ENCODE results near the gene DPEP3.
"Not testable (repeated sequence)": the region's sequence is repeated elsewhere in the genome, so short reads cannot be mapped to it uniquely, and the experiment has no call there.

Gene DPEP3

DNA sequence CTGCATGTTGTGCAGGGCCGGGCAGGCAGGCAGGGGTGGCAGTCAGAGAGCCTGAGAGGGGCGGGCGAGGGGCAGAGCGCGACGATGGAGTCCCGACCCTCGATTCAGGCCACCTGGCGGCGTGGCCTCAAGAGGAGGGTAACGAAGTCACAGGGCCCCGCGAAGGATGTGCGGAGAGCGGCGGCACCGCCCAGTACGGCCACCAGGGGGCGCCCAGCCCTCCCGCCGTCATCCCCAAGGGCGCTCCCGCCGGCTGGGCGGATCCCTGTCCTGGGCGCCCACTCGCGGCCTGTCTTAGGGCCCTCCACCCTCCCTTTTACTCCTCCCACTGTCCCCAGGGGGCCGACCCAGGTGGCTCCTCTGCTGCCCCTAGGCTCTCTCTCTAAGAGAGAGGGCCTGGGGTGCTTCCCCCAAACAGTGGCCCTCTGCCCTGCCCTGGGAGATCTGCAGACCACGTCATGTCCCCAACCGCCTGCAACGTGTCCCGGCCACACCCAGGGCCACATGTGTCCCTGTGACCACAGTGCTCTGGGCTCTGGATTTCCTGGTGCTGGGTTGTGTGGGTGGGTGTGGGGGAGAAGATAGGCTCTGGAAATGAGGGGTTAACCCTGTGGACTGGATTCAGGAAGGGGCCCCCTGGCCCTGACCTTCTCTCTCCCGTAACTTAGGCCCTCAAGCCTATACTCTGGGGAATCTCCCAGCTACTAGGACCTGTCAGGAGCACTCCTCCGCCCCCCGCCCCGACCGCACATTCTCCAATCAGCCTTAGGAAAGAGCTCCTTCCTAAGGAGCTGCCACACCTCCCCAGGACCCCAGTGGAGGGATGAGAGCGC is 13.1 kb upstream of the DPEP3 start:
- DNase-seq, result peak; percentile 57

GRCh38 chr16:67992661-67993206 is 12.4 kb upstream of the DPEP3 start:
- DNase-seq, result no peak

GRCh38 chr16:67990018-67990386 is 9.7 kb upstream of the DPEP3 start:
- DNase-seq, result no peak

DNA sequence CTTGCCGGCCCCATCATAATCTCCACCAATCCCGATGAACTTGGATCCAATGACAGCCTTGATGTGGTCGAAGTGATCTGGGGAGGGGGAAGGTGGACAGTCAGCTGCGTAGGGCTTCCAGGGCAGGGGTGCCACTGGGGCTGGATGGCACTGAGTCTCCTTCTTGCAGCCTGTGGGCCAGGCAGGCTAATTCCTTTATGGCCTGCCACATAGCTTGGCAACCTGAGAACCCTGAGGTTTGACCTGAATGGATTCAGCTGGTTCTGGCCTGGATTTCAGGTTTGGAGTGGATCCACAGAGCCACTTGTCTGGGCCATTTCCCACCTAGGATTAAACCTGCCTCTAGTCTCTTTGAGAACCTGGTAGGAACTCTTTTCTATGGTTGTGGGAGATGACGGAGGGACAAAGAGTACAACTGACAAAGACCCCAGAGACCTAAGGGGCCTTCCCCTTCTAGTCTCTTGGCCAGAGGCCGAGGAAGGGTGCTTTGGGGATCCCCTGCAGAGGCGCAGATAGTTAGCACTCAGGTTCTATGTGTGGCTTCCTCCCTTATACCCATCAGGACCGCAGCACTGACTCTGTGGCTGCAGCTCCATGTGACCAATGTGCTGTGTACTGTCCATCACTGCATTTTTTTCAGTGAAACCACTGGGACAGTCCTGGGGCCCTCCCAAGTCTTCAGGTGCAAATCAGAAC is 9.2 kb upstream of the DPEP3 start:
- no peak for DNase-seq

DNA sequence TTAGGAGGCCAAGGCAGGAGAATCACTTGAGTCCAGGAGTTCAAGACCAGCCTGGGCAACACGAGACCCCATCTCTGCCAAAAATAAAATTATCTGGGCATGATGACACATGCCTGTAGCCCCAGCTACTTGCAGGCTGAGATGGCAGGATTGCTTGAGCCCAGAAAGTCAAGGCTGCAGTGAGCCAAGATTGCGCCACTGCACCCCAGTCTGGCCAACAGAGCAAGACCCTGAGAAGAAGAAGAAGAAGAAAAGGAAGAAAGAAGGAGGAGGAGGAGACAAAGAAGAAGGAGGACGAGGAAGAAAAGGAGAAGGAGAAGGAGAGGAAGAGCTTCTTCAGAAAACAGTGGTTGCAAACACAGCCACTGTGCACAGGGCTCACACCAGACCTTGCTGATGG is 8.4 kb upstream of the DPEP3 start:
- DNase-seq, result no peak

GRCh38 chr16:67987460-67988160 is 7.3 kb upstream of the DPEP3 start:
- no peak for DNase-seq

GRCh38 chr16:67986949-67987348 is 6.7 kb upstream of the DPEP3 start:
- DNase-seq, result no peak

GRCh38 chr16:67982011-67982696 is 1.9 kb upstream of the DPEP3 start:
- peak; percentile 26 for DNase-seq

DNA sequence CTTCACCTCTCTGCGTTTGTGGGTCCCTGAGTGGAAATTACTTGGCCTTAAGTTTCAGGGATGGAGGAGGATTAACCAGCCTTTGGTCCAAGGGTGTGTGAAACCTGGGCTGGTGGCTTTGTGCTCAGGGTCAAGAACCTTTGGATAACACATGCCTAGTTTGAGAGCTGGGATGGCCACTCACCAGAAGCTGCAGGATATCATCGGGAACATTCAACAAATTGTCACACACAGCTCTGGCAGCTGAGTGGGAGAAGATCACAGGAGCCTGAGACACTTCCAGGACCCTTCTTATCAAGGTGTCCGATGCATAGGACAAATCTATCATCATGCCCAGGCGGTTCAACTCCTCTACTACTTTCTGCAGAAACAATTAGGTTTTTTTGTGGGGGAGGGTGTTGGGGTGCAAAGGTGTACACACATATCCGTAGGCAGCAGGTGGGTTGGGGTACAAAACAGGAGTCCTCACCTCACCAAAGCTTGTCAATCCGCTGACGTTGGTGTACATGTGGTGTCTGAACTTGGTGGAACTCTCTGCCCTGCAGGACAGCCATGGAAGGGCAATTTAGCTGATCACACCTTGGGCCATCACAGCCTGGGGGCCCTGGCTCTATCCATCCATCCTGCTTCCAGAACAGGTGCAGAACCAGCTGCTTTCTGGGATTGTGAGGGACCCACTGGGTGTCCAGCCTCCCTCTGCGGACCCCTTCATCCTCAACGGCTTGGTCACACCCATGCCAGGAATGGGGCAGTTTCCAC is 2.7 kb downstream of the DPEP3 start:
- no peak for DNase-seq

GRCh38 chr16:67977005-67977404 is 3.3 kb downstream of the DPEP3 start:
- no peak for DNase-seq

GRCh38 chr16:67976205-67976604 is 4.1 kb downstream of the DPEP3 start:
- no peak for DNase-seq

DNA sequence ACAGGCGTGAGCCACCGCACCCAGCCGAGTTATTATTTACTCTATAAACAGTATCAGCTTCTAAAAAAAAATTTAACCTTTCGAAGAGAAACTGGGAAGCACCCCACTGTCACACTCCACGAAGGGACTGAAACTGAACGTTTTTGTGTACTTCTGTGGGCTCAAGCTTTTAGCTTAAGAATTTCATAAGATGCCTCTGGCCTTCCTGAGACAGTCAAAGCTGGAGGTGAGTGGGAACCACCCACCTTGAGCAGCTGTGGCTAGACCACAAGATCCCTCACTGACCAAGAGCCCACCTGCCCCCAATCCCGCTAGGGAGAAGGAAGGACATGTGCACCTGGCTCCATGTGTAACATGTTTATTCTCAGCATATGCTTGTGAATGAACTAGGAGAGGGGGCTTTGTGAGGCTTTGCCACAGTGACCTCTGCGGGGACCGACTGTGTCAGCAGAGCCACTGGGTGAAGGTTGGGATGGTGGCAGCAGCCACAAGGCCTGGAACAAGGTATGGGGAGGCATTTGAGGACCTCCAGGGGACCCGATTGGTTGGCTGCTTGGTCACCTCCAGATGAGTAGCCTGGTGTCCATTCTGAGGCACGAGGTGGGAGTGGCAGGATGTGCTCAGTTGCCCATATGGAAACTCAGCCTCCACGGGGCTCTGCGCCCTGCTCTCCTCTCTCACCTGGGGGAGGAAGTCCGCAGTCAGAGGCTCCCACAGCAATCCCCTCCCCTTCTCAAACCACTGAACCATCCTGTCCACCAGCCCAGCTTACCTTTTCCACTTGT is 4.8 kb downstream of the DPEP3 start:
- no peak for DNase-seq

DNA sequence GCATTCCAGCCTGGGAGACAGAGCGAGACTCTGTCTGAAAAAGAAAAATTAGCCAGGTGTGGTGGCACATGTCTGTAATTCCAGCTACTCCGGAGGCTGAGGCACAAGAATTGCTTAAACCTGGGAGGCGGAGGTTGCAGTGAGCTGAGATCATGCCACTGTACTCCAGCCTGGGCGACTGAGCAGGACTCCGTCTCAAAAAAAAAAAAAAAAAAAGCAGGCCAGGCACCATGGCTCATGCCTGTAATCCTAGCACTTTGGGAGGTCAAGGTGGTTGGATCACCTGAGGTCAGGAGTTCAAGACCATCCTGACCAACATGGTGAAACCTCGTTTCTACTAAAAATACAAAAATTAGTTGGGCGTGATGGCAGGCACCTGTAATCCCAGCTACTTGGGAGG is 8.0 kb downstream of the DPEP3 start:
- DNase-seq, result not testable (repeated sequence)

- DNase-seq, result no peak
Measured at GRCh38 chr16:67971111-67971510, 9.2 kb downstream of the DPEP3 start.

DNA sequence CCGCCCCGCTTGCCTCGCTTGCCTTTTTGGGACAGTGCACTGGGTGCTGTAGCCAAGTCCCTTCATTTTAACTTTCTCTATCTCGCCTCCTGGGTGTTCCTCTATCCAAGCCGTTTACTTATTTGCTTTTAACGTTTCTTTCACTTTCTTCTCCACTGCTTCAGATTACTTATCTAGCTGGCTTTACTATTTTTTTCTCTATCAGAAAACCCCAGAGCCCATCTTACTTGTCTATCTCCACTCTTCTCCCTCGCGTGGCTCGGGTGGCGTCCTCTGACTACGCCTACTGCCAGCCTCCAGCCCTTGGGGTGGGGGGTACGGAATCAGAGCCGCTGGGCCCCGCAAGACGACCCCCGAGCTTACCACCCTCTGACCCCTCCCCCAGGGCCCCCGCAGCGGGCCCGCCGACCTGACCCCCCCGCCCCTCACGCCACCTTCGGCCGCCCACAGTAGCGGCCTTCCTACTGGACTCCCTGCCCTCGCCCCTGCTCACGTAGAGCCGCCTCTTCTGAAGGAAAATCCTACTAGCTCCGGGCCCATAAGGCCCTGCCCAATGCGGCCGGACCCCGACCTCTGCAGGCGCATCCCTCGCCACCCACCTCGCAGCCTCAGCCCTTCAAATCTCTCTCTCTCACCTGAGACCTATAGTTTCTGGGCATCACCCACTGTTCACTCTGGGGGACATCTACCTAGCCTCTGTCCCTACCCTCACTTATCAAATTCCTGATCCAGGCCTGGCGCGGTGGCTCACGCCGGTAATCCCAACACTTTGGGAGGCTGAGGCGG is 10.9 kb downstream of the DPEP3 start:
- DNase-seq, result no peak

DNA sequence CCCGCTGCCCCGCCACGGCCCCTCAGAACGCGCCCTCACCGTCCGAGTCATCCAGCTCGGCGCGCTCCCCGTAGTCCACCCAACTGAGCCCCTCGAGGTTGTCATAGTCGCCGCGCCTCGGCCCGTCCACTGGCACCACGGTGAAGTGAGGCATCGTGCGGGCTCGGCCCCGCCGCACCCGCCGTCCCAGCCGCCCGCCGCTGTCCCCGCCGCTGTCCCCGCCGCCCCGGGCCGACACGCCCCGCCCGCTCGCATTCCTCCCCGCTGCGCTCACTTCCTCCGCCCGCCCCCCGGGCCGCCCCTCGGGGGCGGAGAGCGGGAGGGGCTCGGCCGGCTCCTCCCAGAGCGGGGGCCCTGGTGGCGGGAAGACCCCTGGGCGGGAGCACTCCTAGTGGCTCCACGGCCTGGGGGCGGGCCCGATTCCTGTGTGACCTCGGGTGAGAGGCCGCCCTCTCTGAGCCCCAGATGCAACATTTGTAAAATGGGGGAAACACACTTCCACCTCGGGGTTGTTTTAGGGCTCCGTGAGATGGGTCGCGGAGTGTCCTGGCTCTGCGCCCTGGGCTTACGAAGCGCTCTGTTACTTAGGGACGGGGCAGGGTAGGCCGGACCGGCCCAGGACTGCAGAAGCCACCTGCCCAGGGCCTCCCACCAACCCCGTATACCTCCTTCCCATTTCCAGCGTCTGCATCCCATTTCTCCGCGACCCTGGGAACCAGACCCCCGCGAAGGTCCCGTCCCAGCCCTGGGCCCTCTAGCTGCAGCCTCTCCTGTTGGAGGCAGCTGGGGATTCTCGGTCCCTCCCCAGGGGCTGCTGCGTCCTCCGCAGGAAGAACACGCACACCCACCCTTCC is 11.7 kb downstream of the DPEP3 start, which contains the start of gene SLC12A4:
Gene SLC12A4 (minus strand): TSS at position 238 of the 854 bp plus-strand sequence. CDS start 84 bp downstream, at position 154.
- peak; percentile 50 for DNase-seq

- no peak for DNase-seq
Measured at GRCh38 chr16:67967958-67968399, 12.3 kb downstream of the DPEP3 start.

DNA sequence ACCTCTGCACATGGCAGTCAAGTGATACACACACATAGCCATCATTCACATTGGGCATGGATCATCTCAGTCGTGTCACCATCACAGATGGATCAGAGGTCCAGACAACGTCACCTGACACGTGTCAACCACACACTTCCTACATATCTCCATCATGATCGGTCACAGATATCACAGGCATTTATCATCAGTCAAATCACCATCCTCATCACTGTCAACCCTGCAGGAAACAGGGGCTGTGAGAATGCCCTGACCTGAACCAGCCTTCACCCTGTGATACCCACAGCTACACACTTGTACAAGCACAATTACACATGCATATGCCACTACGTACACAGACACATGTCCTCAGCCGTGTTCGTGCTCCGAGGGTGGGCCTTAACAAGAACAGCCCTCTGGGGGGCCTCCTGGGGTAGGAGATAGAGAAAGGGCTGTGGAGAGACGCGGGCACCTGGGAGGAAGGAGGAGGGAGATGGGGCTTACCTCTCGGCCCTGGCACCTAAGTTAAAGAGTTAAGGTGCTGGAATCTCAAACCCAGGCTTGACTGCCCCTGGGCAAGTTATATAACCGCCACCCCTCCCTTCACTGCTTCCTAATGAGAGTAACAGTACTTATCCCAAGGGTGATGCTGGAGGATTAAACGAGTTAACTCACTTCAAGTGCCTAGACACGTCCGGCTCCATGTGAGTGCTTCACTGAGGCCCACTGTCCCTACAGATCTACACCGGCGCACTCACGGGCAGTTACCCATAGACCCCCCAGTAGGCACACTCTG is 12.9 kb downstream of the DPEP3 start:
- no peak for DNase-seq

Measured in NCI-H146 (cell line).